Activated CD8-positive, alpha-beta memory T cell treated with anti-CD3 and anti-CD28 coated beads, Interleukin-2, amount 50 U/mL, for 24 hours (primary cell): ENCODE data around the gene UGT1A7.
"Not testable (repeated sequence)": the region's sequence is repeated elsewhere in the genome, so short reads cannot be mapped to it uniquely, and the experiment has no call there.

ENCODE experiments used
- DNase-seq: peaks from one replicate; pipeline ENCODE4 v3.0.0-alpha.2; 2020; ENCODE audit errors: extremely low read depth

The UGT1A7 gene

DNA sequence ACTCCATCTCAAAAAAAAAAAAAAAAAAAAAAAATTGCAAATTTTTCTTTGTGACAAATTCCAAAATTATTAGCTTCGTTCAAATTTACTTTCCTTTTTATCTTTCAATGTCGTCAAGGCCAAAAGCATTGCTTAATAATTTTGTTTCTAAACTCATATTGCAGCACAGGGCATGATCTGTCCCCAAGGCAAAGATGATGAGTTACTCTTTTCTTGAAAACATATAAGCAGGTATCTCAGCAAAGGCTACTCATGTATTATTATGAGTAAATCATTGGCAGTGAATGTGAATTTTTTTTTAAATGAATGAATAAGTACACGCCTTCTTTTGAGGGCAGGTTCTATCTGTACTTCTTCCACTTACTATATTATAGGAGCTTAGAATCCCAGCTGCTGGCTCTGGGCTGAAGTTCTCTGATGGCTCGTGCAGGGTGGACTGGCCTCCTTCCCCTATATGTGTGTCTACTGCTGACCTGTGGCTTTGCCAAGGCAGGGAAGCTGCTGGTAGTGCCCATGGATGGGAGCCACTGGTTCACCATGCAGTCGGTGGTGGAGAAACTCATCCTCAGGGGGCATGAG lies at the start of gene UGT1A7:
TSS of gene UGT1A7 (plus strand) at position 381 of the 579 bp plus-strand sequence. CDS start at position 418, 37 bp downstream.
- DNase-seq = no peak

DNA sequence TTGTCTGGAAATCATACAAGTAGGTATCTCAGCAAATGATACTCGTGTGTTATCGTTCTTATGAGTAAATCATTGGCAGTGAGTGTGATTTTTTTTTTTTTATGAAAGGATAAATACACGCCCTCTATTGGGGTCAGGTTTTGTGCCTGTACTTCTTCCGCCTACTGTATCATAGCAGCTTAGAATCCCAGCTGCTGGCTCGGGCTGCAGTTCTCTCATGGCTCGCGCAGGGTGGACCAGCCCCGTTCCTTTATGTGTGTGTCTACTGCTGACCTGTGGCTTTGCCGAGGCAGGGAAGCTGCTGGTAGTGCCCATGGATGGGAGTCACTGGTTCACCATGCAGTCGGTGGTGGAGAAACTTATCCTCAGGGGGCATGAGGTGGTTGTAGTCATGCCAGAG lies 45.4 kb upstream of the UGT1A7 start, which contains the start of gene UGT1A10:
TSS of gene UGT1A10 (plus strand) at position 143 of the 400 bp plus-strand sequence. CDS start at position 218, 75 bp downstream.
- not testable (repeated sequence) for DNase-seq

DNA sequence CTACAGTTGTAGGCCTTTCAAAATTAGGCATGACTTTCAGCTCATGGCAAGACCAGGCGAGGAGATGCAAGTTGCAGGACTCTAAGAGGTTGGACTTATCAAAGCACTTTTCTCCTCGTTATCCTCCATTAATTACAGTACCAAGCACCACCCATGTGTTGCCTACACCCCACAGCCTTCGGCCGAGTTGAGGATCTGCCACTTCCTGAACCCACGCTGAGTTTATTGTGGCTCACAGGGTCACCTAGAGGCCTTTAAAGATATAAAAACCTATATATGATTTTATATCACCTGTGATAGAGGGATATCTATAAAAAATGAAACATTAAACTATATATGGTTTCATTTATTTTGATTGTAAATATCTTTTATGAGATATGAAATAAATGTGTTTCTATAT lies 42.9 kb upstream of the UGT1A7 start:
- no peak for DNase-seq

DNA sequence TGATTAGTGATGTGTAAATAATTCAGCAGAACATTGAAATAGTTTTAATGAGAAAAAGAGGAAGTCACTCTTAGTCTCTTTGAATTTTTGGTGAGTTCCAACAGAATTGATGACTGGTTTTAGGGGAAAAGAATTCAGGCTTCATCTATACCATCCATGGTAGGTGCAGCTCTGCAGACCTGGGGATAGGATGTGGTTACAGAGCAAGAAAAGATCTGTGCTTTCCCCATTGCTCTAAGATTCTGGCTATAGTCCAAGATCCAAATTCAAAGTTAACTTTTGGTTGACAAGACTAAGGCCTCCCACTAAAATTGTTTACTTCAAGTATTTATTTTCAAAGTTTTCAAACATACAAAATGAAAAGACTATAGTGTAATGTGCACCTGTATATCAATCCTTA lies 41.8 kb upstream of the UGT1A7 start:
- no peak for DNase-seq

DNA sequence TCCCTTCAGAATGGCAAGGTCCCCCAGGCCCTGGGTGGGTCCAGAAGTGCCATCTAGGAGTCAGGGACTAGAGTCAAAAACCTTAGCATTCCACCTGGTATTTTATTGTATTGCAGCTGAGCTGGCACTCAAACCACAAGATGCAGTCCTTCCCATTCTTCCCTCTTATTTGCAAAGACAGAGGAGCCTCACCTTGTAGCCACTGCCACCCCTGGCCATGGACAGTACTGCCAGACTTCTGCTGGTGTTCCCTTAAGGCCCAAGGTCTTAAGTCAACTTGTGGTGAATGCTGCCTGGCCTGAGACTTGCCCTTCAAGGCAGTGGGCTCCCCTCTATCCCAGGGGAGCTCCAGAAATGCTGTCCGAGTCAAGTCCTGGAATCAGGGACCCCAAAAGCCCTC lies 38.6 kb upstream of the UGT1A7 start:
- no peak for DNase-seq

DNA sequence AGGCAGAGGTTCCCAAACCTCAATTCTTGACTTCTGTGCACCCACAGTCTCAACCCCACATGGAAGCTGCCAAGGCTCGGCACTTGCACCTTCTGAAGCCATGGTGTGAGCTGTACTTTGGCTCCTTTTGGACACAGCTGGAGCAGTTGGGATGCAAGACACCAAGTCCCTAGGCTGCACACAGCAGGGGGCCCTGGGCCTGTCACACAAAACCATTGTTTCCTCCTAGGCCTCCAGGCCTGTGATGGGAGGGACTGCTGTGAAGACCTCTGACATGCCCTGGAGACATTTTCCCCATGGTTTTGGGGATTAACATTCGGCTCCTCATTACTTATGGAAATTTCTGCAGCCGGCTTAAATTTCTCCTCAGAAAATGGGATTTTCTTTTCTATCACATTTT lies 35.7 kb upstream of the UGT1A7 start:
- not testable (repeated sequence) for DNase-seq

DNA sequence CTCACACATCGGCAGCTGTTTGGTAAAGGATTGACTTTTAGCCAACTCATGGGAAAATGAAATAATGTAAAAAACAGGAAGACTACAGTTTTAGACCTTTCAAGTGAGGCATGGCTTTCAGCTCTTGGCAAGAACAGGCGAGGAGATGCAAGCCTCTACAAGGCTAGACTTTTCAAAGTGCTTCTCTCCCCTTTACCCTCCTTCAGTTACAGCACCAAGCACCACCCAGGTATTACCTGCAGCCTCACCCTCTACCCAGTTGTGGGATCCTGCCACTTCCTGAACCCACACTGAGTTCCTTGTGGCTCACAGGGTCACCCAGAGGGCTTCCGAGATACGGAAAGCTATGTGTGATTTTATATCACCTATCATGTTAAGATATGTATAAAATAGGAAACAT lies 30.7 kb upstream of the UGT1A7 start:
- DNase-seq = no peak

DNA sequence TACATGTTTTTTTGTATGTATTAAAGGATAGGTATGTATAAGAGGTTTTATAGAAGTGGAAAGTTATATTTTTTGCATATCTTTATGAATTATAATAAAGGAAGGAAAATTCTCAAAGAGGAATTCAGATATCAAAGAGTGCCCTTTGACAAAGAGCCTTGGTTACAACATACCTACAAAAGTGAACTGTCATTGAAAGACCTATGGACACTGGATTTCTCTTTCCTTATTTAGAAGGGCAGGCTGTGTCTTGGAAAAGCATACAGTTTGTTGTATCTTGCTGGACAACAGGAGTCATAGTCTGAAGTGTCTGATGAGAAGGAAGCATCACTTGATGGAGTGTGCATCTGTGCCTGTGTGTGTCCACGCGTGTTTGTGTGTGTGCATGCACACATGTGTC lies 30.3 kb upstream of the UGT1A7 start:
- no peak for DNase-seq

DNA sequence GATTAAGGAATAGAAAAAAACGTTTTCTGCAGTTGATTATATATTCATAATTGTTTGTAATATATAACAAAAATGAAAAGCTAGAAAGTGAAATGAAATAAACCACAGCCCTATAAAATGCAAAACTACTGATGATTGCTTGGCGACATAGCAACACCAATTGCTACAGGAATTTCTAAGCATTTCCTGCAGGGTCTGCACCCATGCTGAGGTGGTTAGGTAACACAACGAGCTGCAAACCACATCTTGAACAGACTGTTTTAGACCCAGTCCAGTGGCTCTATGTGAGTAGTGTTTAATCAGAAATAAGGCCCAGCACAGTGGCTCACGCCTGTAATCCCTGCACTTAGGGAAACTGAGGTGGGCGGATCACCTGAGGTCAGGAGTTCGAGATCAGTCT lies 27.2 kb upstream of the UGT1A7 start:
- DNase-seq = no peak

DNA sequence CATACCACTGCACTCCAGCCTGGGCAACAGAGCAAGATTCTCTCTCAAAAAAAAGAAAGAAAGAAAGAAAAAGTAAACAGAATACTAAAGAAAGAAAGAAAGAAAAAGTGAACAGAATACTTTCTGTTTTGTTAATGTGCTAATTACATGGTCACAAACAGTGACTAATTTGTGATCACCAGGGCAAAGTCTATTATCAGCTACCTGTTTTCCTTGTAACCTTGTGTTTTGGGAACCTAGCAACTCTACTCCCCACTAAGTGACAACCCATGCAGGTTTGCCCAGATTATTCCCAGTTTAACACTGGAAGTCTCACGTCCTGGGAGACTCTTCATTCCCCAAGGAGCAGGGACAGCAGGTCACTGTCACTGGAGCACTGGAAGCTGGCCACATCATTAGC lies 26.7 kb upstream of the UGT1A7 start:
- no peak for DNase-seq

DNA sequence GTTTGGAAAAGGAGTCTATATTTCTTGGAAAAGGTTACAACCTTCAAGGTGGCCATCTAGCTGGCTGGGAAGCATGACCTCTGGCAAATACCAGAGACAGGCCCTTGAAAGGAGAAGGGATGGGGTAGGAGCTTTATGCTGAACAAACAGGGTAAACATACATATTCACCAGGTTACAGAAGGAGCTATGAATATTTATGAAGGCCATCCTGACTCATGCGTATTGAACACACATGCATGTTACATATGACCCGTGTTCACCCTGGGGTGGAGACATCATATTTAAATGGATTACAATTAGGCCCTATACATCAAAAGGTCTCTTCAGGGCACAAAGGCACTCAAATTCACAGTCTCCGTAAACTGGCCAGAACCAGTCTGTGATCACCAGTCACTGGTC lies 25.8 kb upstream of the UGT1A7 start:
- not testable (repeated sequence) for DNase-seq

DNA sequence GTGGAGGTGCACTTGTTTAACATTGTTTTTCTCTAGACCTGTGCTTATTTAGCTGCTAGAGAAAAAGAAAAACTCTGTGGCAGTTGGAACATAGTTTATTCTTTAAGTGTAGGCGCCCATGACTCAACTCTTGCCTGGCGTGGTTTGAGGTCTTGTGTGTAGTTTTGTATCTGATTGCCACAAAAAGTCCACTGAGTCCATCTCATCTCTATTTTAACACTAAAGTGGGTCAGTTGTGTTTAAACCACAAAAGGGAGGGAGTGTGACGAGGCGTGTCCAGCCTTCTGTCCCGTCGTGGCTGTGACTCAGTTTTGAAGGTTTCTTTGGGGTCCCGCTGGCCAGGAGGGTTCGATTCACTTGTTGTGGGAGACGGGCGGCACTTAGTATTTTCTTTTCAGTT lies 25.3 kb upstream of the UGT1A7 start:
- DNase-seq = no peak

DNA sequence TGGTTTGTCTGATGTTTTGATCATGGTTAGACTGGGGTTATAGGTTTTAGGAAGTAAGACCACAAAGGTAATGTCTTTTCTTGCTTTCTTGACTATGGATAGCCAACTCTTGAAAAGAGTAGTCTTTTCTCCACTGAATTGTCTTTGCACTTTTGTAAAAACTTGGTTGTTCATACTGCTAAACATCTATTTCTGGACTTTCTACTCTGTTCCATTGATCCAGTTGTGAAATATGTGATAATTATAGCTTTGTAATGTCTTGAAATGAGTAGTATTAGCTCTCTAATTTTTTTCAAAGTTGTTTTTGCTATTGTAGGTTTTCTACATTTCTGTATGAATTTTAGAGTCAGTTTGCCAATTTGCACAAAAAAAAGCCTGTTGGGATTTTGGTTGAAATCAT lies 23.1 kb upstream of the UGT1A7 start:
- no peak for DNase-seq

DNA sequence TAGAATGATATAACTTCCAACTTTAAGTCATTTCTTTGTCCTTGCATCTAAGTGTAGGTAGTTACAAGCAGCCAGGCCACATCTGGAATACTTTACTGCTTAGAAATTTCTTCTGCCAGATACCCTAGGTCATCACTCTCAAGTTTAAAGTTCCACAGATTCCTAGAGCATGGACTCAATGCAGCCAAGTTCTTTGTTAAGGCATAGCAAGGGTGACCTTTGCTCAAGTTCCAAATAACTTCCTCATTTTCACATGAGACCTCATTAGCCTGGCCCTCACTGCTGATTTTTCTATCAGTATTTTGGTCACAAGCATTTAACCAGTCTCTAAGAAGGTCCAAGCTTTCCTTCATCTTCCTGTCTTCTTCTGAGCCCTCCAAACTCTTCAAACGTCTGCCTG lies 17.8 kb upstream of the UGT1A7 start:
- DNase-seq = no peak

DNA sequence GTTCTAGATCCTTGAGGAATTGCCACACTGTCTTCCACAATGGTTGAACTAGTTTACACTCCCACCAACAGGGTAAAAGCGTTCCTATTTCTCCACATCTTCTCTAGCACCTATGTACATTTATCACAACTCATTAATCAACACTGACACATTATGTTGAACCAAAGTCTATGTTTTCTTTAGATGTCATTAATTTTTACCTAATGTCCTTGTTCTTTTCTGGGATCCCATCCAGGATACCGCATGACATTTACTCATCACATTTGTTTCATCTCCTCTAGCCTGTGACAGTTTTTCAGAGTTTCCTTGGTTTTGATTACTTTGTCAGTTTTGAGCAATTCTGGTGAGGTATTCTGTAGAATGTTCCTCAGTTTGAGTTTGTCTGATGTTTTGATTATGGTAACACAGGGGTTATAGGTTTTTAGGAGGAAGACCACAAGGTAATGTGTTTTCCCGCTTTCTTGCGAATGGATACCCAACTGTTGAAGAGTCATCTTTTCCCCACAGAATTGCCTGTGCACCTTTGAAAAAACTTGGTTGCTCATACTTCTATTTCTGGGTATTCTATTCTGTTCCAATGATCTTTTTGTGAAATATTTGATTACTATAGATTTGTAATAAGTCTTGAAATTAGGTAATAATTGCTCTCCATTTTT lies 13.0 kb upstream of the UGT1A7 start:
- DNase-seq = no peak

DNA sequence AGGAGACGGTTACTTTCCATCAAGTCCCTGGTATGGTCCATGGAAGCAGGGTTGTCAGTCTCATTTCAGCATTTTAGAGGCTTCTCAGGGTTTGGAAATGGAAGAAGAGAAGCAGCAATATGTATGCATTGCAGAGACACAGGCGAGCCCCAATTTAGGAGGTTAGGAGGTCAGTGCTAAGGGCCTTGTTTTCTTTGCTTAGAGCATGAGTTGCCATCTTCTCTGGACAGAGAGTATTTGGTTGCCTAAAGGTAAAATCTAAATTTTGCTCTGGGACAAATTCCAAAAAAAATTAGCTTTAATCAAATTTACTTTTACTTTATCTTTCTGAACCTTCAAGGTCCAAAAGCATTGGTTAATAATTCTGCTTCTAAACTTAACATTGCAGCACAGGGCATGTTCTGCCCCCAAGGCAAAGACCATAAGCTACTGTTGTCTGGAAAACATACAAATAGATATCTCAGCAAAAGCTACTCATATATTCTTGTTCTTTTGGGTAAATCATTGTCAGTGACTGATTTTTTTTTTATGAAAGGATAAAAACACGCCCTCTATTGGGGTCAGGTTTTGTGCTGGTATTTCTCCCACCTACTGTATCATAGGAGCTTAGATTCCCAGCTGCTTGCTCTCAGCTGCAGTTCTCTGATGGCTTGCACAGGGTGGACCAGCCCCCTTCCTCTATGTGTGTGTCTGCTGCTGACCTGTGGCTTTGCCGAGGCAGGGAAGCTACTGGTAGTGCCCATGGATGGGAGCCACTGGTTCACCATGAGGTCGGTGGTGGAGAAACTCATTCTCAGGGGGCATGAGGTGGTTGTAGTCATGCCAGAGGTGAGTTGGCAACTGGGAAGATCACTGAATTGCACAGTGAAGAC lies 10.2 kb upstream of the UGT1A7 start, which contains the start of gene UGT1A9:
TSS of gene UGT1A9 (plus strand) at position 609 of the 872 bp plus-strand sequence. CDS start at position 646, 37 bp downstream.
- no peak for DNase-seq

DNA sequence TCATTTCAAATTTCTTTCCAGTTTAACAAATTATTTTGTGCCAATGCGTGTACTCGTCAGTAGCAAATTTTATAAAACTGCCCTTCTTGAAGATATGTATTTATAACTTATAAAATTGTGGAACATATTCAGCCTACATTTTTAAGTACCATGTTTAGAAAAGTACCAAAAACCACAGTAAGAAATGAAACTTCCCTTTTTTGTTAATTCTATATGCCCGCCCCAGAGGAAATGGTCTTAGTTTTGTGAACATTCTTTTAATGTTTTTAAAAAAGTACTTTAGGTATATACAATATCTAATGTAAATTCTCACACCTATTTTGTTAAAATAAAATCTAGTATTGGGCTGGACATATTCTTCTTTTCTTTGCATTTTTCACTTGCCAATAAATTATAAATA lies 8.8 kb upstream of the UGT1A7 start:
- DNase-seq = no peak

DNA sequence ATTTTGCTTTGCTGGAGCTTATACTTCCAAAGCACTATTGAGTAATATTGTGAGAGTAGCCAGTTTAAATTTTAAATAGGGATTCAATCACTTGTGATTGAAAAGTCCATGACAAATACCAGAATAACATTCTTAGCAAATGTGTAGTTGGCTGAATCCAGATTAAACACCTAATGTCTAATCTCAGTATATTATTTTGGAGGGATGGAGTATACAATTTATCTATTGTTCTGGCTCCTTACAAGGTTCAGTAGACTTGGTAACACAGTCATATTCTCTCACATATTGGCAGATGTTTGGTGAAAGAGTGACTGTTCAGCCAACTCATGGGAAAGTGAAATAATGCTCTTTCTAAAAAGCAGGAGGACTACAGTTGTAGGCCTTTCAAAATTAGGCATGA lies 7.8 kb upstream of the UGT1A7 start:
- no peak for DNase-seq

DNA sequence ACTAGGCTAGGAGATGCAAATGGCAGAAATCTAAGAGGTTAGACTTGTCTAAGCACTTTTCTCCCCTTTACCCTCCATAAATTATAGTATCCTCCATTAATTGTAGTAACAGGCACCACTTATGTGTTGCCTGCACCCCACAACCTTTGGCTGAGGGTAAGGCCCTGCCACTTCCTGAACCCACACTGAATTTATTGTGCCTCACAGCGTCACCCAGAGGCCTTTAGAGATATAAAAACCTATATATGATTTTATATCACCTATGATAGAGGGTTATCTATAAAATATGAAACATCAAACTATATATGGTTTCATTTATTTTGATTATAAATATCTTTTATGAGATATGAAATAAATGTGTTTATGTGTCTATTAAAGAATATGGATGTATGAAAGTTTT lies 7.4 kb upstream of the UGT1A7 start:
- no peak for DNase-seq

DNA sequence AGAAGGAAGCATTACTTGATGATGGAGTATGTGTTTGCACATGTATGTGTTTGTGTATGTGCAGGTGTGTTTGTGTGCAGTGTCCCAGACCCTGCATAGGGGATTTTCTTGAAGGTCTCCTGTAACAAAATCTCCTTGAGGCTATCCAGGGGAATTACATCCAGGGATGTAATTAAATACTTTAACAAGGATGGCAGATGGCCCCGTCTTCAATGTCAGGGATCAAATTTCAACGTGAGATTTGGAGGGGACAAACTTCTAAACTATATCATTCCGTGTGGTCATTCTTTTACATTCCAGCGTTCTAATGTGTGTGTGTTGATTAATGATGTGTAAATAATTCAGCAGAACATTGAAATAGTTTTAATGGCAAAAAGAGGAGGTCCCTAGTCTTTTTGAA lies 6.7 kb upstream of the UGT1A7 start:
- no peak for DNase-seq

DNA sequence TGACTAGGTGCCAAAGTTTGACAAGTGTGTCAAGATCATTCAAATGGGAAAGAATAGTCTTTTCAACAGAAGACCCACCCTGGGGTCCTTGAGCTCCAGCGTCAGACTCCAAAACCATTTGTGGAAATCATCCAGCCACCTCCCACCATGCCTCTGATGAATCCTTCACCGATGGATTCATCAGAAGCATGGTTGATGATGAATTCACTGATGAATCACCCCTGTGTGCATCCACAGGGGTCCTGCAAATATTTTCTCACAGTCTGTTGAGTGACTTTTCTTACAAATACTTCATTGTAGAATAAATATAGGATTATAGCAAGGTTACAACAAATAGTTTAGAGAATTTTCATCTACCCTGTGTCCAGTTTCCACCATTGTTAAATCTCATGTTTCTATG lies 5.7 kb upstream of the UGT1A7 start:
- no peak for DNase-seq

DNA sequence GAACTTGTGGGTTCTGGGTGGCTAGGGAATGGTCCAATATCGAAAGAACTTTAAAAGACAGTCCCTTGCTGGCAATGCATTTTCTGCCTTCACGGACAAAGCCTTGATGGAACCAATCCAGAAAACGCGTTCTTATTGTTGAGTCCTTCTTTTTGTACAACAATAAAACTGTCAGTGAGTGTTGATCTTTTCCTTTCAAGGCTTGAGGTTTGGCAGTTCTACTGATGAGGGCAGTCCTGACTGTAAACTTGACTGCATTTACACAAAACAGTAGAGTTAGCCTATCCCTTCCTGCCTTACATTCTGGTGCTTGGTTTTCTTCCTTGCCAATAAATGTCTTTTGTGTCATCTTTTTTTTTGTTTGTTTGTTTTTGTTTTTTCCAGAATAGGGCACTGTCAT lies 2.5 kb upstream of the UGT1A7 start:
- no peak for DNase-seq
